GM23338 (cell line): ENCODE results near the gene TNS3. TPM values are rescaled to one million over a fixed set of nuclear protein-coding genes. Genes with fewer than 3 reads are reported as not detected.

Experiments used
- ATAC-seq: fragments of 200-7000 bp; cut with Tn5 transposase; 3 replicates; pipeline ENCODE4 v1.9.1; 2020
- DNase-seq: peaks from one replicate; pipeline ENCODE4 v3.0.0-alpha.2; 2015; ENCODE audit warnings: low spot score
- H2AFZ ChIP-seq: fragments of 200-600 bp; sonication (generic); 2 replicates; pipeline ENCODE4 v1.8.0; 2016; ENCODE audit warnings: antibody characterized with exemption, mild to moderate bottlenecking, moderate library complexity
- H3F3A ChIP-seq: fragments of 200-600 bp; sonication (generic); replicated peaks from 2 replicates; pipeline ENCODE4 v1.8.0; 2017; ENCODE audit warnings: antibody characterized with exemption, mixed run types, low read depth
- H3K27ac ChIP-seq: fragments of 200-600 bp; sonication (generic); 2 replicates; pipeline ENCODE4 v1.6.1; 2016; ENCODE audit warnings: low read depth
- H3K27me3 ChIP-seq: fragments of 200-600 bp; sonication (generic); 2 replicates; pipeline ENCODE4 v1.8.0; 2016; ENCODE audit warnings: mild to moderate bottlenecking, mixed run types, moderate library complexity; ENCODE audit not compliant: insufficient read depth
- H3K36me3 ChIP-seq: fragments of 200-600 bp; sonication (generic); 2 replicates; pipeline ENCODE4 v1.8.0; 2016; ENCODE audit warnings: mild to moderate bottlenecking; ENCODE audit not compliant: insufficient read depth
- H3K4me1 ChIP-seq: fragments of 200-600 bp; sonication (generic); 2 replicates; pipeline ENCODE4 v1.8.0; 2016; ENCODE audit warnings: mild to moderate bottlenecking, moderate library complexity; ENCODE audit not compliant: insufficient read depth
- H3K4me2 ChIP-seq: fragments of 200-600 bp; sonication (generic); 2 replicates; pipeline ENCODE4 v1.7.1; 2017; ENCODE audit warnings: mixed run types
- H3K4me3 ChIP-seq: fragments of 200-600 bp; sonication (generic); 2 replicates; pipeline ENCODE4 v1.6.1; 2016; ENCODE audit warnings: mixed run types
- H3K79me2 ChIP-seq: fragments of 200-600 bp; sonication (generic); replicated peaks from 2 replicates; pipeline ENCODE4 v1.8.0; 2017; ENCODE audit warnings: mild to moderate bottlenecking; ENCODE audit not compliant: insufficient read depth
- H3K9me2 ChIP-seq: fragments of 200-600 bp; sonication (generic); 2 replicates; pipeline ENCODE4 v1.8.0; 2017; ENCODE audit not compliant: insufficient read depth
- H4K20me1 ChIP-seq: fragments of 200-600 bp; sonication (generic); replicated peaks from 2 replicates; pipeline ENCODE4 v1.8.0; 2017; ENCODE audit warnings: mild to moderate bottlenecking; ENCODE audit not compliant: insufficient read depth
- H3K27ac Mint-ChIP-seq: 2 replicates; pipeline ENCODE4 v1.8.0; 2020; ENCODE audit warnings: inconsistent platforms, mild to moderate bottlenecking, moderate library complexity, mixed read lengths
- H3K27me3 Mint-ChIP-seq: 3 replicates; pipeline ENCODE4 v1.8.0; 2022; ENCODE audit warnings: low read depth, mild to moderate bottlenecking, moderate library complexity, mixed read lengths, inconsistent platforms; ENCODE audit not compliant: insufficient read depth, poor library complexity
- H3K36me3 Mint-ChIP-seq: 3 replicates; pipeline ENCODE4 v1.8.0; 2021; ENCODE audit warnings: low read depth, mild to moderate bottlenecking, inconsistent platforms, moderate library complexity, mixed read lengths
- H3K4me1 Mint-ChIP-seq: 3 replicates; pipeline ENCODE4 v1.8.0; 2020; ENCODE audit warnings: mild to moderate bottlenecking, inconsistent platforms, mixed read lengths
- H3K4me3 Mint-ChIP-seq: 3 replicates; pipeline ENCODE4 v1.8.0; 2021; ENCODE audit warnings: moderate library complexity, mild to moderate bottlenecking, inconsistent platforms, mixed read lengths
- H3K9me3 Mint-ChIP-seq: 3 replicates; pipeline ENCODE4 v1.8.0; 2020; ENCODE audit warnings: moderate library complexity, mild to moderate bottlenecking, inconsistent platforms, mixed read lengths
- CREB1 ChIP-seq: fragments of 250-450 bp; sonication (Bioruptor Pico); IDR thresholded peaks from 2 replicates; pipeline ENCODE4 v1.5.0; 2020; ENCODE audit warnings: low read depth, mild to moderate bottlenecking, moderate library complexity
- ETS1 ChIP-seq: IDR thresholded peaks from 2 replicates; pipeline ENCODE4 v1.6.1; 2016; ENCODE audit warnings: antibody characterized with exemption
- EZH2 ChIP-seq: fragments of 200-600 bp; sonication (generic); IDR thresholded peaks from one replicate; pipeline ENCODE4 v1.8.0; 2017; ENCODE audit warnings: antibody characterized with exemption, mild to moderate bottlenecking, low read depth; ENCODE audit not compliant: unreplicated experiment
- EZH2phosphoT487 ChIP-seq: fragments of 200-600 bp; sonication (generic); IDR thresholded peaks from one replicate; pipeline ENCODE4 v1.8.1; 2018; ENCODE audit warnings: antibody characterized with exemption; ENCODE audit not compliant: unreplicated experiment
- JUNB ChIP-seq: IDR thresholded peaks from one replicate; pipeline ENCODE4 v1.6.1; 2016; ENCODE audit warnings: antibody characterized with exemption; ENCODE audit not compliant: unreplicated experiment
- NANOG ChIP-seq: IDR thresholded peaks from 2 replicates; pipeline ENCODE4 v1.6.1; 2016; ENCODE audit warnings: antibody characterized with exemption, borderline replicate concordance
- POLR2AphosphoS5 ChIP-seq: IDR thresholded peaks from 2 replicates; pipeline ENCODE4 v1.6.1; 2016; ENCODE audit warnings: antibody characterized with exemption, low read depth
- REST ChIP-seq: IDR thresholded peaks from one replicate; pipeline ENCODE4 v1.6.1; 2018; ENCODE audit warnings: antibody characterized with exemption; ENCODE audit not compliant: unreplicated experiment
- STAT1 ChIP-seq: IDR thresholded peaks from one replicate; pipeline ENCODE4 v1.6.1; 2016; ENCODE audit warnings: antibody characterized with exemption; ENCODE audit not compliant: unreplicated experiment
- ZNF114 ChIP-seq: fragments of 250-450 bp; sonication (Bioruptor Pico); IDR thresholded peaks from 2 replicates; pipeline ENCODE4 v1.5.0; 2020; ENCODE audit warnings: mild to moderate bottlenecking, moderate library complexity
- ZNF331 ChIP-seq: fragments of 250-450 bp; sonication (Bioruptor Pico); IDR thresholded peaks from 2 replicates; pipeline ENCODE4 v1.5.0; 2020; ENCODE audit warnings: low read depth, mild to moderate bottlenecking, moderate library complexity
- polyA plus RNA-seq: library from polyadenylated mRNA; unstranded; fragments of >200 nt; fragmentation: Nextera tagmentation; extraction: Ambion mirVana; gene quantifications from 2 replicates; pipeline ENCODE4 v1.2.1, GENCODE V29; 2016
- total RNA-seq: library from RNA; depleted of rRNA; stranded (reverse); fragments of >200 nt; shearing (Covaris generic); gene quantifications from 2 replicates; pipeline ENCODE4 v1.2.3, GENCODE V29; 2014
- TF ChIP-seq, protein P1 (sequence below), 2 experiments: fragments of 200-600 bp in 1 of 2; sonication (generic) in 1 of 2; conservative IDR thresholded peaks; 2 replicates each; pipeline versions ENCODE4 v1.5.1 to v1.6.1; 2016 to 2017; ENCODE audit warnings: antibody characterized with exemption in 2 of 2, low read depth in 2 of 2, mild to moderate bottlenecking in 2 of 2, moderate library complexity in 1 of 2
- TF ChIP-seq, protein P2 (sequence below): fragments of 250-450 bp; sonication (Bioruptor Pico); IDR thresholded peaks from 2 replicates; pipeline ENCODE4 v1.5.0; 2020; ENCODE audit warnings: mild to moderate bottlenecking, moderate library complexity

TNS3 gene
- total and polyA plus RNA-seq, 2 experiments from 2014 or later, result 6.2 to 28.7 TPM

GRCh38 chr7:47354071-47354470 is 227.8 kb downstream of the TNS3 start:
- no peak overlapping the region for H3K27ac Mint-ChIP-seq
- DNase-seq (no peak), ATAC-seq (no peak)
- Histone ChIP-seq H3K27me3 (no peaks in the 10 kb centered on the region), H3K36me3 (no peaks in the 10 kb centered on the region), H3K79me2 (no peaks in the 10 kb centered on the region), H3K27ac (no peak overlapping the region), H3K9me2 (no peaks in the 10 kb centered on the region), H4K20me1 (no peaks in the 10 kb centered on the region; the same call in 1 of the 2 replicates), H2AFZ (no peak overlapping the region), H3K4me2 (no peak overlapping the region), H3F3A (no peaks in the 10 kb centered on the region), H3K4me1 (no peaks in the 10 kb centered on the region), H3K4me3 (no peak overlapping the region)
- peaks cover 16% of the 10 kb centered on the region for H3K4me1 Mint-ChIP-seq
- peaks cover 5% of the 10 kb centered on the region for H3K27me3 Mint-ChIP-seq
- TF ChIP-seq EZH2 (no peak), ZNF114 (CRISPR knock-in tag) (no peak), REST (no peak), JUNB (no peak), ETS1 (no peak), ZNF331 (no peak), CREB1 (CRISPR knock-in tag) (no peak), STAT1 (no peak), EZH2phosphoT487 (no peak), POLR2AphosphoS5 (no peak), NANOG (no peak)
- TF ChIP-seq, protein P1, sequence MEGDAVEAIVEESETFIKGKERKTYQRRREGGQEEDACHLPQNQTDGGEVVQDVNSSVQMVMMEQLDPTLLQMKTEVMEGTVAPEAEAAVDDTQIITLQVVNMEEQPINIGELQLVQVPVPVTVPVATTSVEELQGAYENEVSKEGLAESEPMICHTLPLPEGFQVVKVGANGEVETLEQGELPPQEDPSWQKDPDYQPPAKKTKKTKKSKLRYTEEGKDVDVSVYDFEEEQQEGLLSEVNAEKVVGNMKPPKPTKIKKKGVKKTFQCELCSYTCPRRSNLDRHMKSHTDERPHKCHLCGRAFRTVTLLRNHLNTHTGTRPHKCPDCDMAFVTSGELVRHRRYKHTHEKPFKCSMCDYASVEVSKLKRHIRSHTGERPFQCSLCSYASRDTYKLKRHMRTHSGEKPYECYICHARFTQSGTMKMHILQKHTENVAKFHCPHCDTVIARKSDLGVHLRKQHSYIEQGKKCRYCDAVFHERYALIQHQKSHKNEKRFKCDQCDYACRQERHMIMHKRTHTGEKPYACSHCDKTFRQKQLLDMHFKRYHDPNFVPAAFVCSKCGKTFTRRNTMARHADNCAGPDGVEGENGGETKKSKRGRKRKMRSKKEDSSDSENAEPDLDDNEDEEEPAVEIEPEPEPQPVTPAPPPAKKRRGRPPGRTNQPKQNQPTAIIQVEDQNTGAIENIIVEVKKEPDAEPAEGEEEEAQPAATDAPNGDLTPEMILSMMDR (conservative IDR thresholded peaks at IDR 0.05; ENCODE audit: low read depth in 2 of 2), result no peak
- TF ChIP-seq, protein P2, sequence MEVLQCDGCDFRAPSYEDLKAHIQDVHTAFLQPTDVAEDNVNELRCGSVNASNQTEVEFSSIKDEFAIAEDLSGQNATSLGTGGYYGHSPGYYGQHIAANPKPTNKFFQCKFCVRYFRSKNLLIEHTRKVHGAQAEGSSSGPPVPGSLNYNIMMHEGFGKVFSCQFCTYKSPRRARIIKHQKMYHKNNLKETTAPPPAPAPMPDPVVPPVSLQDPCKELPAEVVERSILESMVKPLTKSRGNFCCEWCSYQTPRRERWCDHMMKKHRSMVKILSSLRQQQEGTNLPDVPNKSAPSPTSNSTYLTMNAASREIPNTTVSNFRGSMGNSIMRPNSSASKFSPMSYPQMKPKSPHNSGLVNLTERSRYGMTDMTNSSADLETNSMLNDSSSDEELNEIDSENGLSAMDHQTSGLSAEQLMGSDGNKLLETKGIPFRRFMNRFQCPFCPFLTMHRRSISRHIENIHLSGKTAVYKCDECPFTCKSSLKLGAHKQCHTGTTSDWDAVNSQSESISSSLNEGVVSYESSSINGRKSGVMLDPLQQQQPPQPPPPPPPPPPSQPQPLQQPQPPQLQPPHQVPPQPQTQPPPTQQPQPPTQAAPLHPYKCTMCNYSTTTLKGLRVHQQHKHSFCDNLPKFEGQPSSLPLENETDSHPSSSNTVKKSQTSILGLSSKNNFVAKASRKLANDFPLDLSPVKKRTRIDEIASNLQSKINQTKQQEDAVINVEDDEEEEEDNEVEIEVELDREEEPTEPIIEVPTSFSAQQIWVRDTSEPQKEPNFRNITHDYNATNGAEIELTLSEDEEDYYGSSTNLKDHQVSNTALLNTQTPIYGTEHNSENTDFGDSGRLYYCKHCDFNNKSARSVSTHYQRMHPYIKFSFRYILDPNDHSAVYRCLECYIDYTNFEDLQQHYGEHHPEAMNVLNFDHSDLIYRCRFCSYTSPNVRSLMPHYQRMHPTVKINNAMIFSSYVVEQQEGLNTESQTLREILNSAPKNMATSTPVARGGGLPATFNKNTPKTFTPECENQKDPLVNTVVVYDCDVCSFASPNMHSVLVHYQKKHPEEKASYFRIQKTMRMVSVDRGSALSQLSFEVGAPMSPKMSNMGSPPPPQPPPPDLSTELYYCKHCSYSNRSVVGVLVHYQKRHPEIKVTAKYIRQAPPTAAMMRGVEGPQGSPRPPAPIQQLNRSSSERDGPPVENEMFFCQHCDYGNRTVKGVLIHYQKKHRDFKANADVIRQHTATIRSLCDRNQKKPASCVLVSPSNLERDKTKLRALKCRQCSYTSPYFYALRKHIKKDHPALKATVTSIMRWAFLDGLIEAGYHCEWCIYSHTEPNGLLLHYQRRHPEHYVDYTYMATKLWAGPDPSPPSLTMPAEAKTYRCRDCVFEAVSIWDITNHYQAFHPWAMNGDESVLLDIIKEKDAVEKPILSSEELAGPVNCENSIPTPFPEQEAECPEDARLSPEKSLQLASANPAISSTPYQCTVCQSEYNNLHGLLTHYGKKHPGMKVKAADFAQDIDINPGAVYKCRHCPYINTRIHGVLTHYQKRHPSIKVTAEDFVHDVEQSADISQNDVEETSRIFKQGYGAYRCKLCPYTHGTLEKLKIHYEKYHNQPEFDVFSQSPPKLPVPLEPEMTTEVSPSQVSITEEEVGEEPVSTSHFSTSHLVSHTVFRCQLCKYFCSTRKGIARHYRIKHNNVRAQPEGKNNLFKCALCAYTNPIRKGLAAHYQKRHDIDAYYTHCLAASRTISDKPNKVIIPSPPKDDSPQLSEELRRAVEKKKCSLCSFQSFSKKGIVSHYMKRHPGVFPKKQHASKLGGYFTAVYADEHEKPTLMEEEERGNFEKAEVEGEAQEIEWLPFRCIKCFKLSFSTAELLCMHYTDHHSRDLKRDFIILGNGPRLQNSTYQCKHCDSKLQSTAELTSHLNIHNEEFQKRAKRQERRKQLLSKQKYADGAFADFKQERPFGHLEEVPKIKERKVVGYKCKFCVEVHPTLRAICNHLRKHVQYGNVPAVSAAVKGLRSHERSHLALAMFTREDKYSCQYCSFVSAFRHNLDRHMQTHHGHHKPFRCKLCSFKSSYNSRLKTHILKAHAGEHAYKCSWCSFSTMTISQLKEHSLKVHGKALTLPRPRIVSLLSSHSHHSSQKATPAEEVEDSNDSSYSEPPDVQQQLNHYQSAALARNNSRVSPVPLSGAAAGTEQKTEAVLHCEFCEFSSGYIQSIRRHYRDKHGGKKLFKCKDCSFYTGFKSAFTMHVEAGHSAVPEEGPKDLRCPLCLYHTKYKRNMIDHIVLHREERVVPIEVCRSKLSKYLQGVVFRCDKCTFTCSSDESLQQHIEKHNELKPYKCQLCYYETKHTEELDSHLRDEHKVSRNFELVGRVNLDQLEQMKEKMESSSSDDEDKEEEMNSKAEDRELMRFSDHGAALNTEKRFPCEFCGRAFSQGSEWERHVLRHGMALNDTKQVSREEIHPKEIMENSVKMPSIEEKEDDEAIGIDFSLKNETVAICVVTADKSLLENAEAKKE (CRISPR knock-in tag), result no peak
- no peaks in the 10 kb centered on the region for H3K36me3 Mint-ChIP-seq
- no peak overlapping the region for H3K4me3 Mint-ChIP-seq
- no peaks in the 10 kb centered on the region for H3K9me3 Mint-ChIP-seq
